HepG2 (cell line): ENCODE data around the gene B3GNT8. TPM values are rescaled to one million over a fixed set of nuclear protein-coding genes. Genes with fewer than 3 reads are reported as not detected.

Experiments
- ARID2 ChIP-seq: sonication (generic); formaldehyde crosslinking; IDR thresholded peaks from 2 replicates; pipeline ENCODE4 v1.8.1; 2022; ENCODE audit warnings: mild to moderate bottlenecking, missing genetic modification reagents, borderline replicate concordance
- ARNT ChIP-seq: fragments of 450-650 bp; IDR thresholded peaks from 2 replicates; pipeline ENCODE4 v1.6.1; 2017
- ATF1 ChIP-seq: IDR thresholded peaks from 2 replicates; pipeline ENCODE4 v1.6.1; 2016; ENCODE audit warnings: mild to moderate bottlenecking, control low read depth
- CERS6 ChIP-seq: sonication (generic); formaldehyde crosslinking; IDR thresholded peaks from 2 replicates; pipeline ENCODE4 v1.5.0; 2020; ENCODE audit warnings: missing genetic modification reagents
- ERF ChIP-seq: IDR thresholded peaks from 2 replicates; pipeline ENCODE4 v1.6.1; 2018; ENCODE audit warnings: missing biosample characterization, missing genetic modification reagents
- FOXK1 ChIP-seq: sonication (generic); formaldehyde crosslinking; IDR thresholded peaks from 2 replicates; pipeline ENCODE4 v1.4.0; 2020; ENCODE audit warnings: low read depth, missing genetic modification reagents, borderline replicate concordance
- FOXO1 ChIP-seq: sonication (generic); formaldehyde crosslinking; IDR thresholded peaks from 2 replicates; pipeline ENCODE4 v1.4.0; 2020; ENCODE audit warnings: missing genetic modification reagents
- KDM3A ChIP-seq: IDR thresholded peaks from 2 replicates; pipeline ENCODE4 v1.6.1; 2018; ENCODE audit warnings: low read depth, missing compliant biosample characterization
- KLF12 ChIP-seq: sonication (generic); formaldehyde crosslinking; IDR thresholded peaks from 2 replicates; pipeline ENCODE4 v1.4.0; 2020; ENCODE audit warnings: missing genetic modification reagents, borderline replicate concordance
- MLXIP ChIP-seq: sonication (generic); formaldehyde crosslinking; IDR thresholded peaks from 2 replicates; pipeline ENCODE4 v1.9.0; 2021; ENCODE audit warnings: missing genetic modification reagents, borderline replicate concordance
- NKX3-1 ChIP-seq: sonication (generic); formaldehyde crosslinking; IDR thresholded peaks from 2 replicates; pipeline ENCODE4 v1.5.0; 2020; ENCODE audit warnings: missing genetic modification reagents
- NR2F1 ChIP-seq, 2 experiments: fragments of 450-650 bp in 1 of 2; formaldehyde crosslinking in 1 of 2; IDR thresholded peaks; 2 replicates each; pipeline versions ENCODE4 v1.5.0 to v1.6.1; 2016 to 2020; ENCODE audit warnings: mild to moderate bottlenecking in 1 of 2, missing compliant biosample characterization in 1 of 2, missing genetic modification reagents in 1 of 2, moderate library complexity in 1 of 2
- NR3C1 ChIP-seq: sonication (generic); formaldehyde crosslinking; IDR thresholded peaks from 2 replicates; pipeline ENCODE4 v1.4.0; 2020; ENCODE audit warnings: missing genetic modification reagents
- RAD21 ChIP-seq: fragments of 450-650 bp; formaldehyde crosslinking; IDR thresholded peaks from 2 replicates; pipeline ENCODE4 v1.5.0; 2020; ENCODE audit warnings: mild to moderate bottlenecking
- TCF12 ChIP-seq, 2 experiments: fragments of 450-650 bp in 1 of 2; sonication (generic) in 1 of 2; formaldehyde crosslinking in 1 of 2; IDR thresholded peaks; 2 replicates each; pipeline versions ENCODE4 v1.6.1 to v1.8.0; 2017 to 2022; ENCODE audit warnings: antibody characterized with exemption in 1 of 2, mild to moderate bottlenecking in 1 of 2, missing genetic modification reagents in 1 of 2, moderate library complexity in 1 of 2
- TFAP4 ChIP-seq: sonication (generic); IDR thresholded peaks from 2 replicates; pipeline ENCODE4 v1.6.1; 2016; ENCODE audit warnings: low read depth, borderline replicate concordance
- ZFY ChIP-seq: sonication (generic); formaldehyde crosslinking; IDR thresholded peaks from 2 replicates; pipeline ENCODE4 v1.4.0; 2020; ENCODE audit warnings: missing genetic modification reagents
- ZNF121 ChIP-seq: sonication (generic); formaldehyde crosslinking; IDR thresholded peaks from 2 replicates; pipeline ENCODE4 v1.5.0; 2020; ENCODE audit warnings: mild to moderate bottlenecking, missing genetic modification reagents
- ZNF17 ChIP-seq: sonication (generic); formaldehyde crosslinking; IDR thresholded peaks from 2 replicates; pipeline ENCODE4 v1.5.0; 2020; ENCODE audit warnings: mild to moderate bottlenecking, missing genetic modification reagents
- ZNF564 ChIP-seq: sonication (generic); formaldehyde crosslinking; IDR thresholded peaks from 2 replicates; pipeline ENCODE4 v1.8.1; 2023; ENCODE audit warnings: mild to moderate bottlenecking, missing genetic modification reagents
- ZNF607 ChIP-seq: sonication (generic); formaldehyde crosslinking; IDR thresholded peaks from 2 replicates; pipeline ENCODE4 v1.5.1; 2020; ENCODE audit warnings: missing genetic modification reagents, mild to moderate bottlenecking, borderline replicate concordance
- ZSCAN20 ChIP-seq: sonication (generic); formaldehyde crosslinking; IDR thresholded peaks from 2 replicates; pipeline ENCODE4 v1.4.0; 2020; ENCODE audit warnings: missing genetic modification reagents, mild to moderate bottlenecking, borderline replicate concordance
- polyA plus RNA-seq, 8 experiments: library from polyadenylated mRNA; depleted of rRNA in 3 of 8; stranded (reverse) in 7 of 8; unstranded in 1 of 8; fragments of >200 nt; fragmentation: Illumina TruSeq in 4 of 8; extraction: Trizol in 4 of 8; gene quantifications; 2 replicates each; pipeline versions ENCODE4 v1.2.1 to v1.2.3, GENCODE V29; 2011 to 2016; ENCODE audit warnings: low read depth in 4 of 8, missing spikeins in 1 of 8, mixed read lengths in 1 of 8; ENCODE audit not compliant: insufficient read depth in 1 of 8
- total RNA-seq, 5 experiments: library from RNA; depleted of rRNA; stranded (reverse); fragments of >200 nt; fragmentation: Illumina TruSeq; extraction: Trizol; gene quantifications; 2 replicates each; pipeline ENCODE4 v1.2.3, GENCODE V29; 2016; ENCODE audit warnings: low read depth in 1 of 5
- TF ChIP-seq, protein P1 (sequence below): IDR thresholded peaks from 2 replicates; pipeline ENCODE4 v1.6.1; 2016; ENCODE audit warnings: mild to moderate bottlenecking, missing biosample characterization, missing genetic modification reagents
- TF ChIP-seq, protein P2 (sequence below): IDR thresholded peaks from 2 replicates; pipeline ENCODE4 v1.6.1; 2016; ENCODE audit warnings: missing compliant biosample characterization, missing genetic modification reagents, borderline replicate concordance

Gene B3GNT8
- total and polyA plus RNA-seq, 2 of the 13 experiments (the other 11 are each of a cell fraction or from before 2014, with no cell fraction given): 0.26 to 1.9 TPM

- TF ChIP-seq TFAP4 (no peak), ZNF607 (CRISPR knock-in tag) (0 out of 2 replicates have a peak, but pooled peaks have one; percentile 66), MLXIP (CRISPR knock-in tag) (no peak), KDM3A (no peak), ZNF121 (CRISPR knock-in tag) (no peak), ZFY (0 out of 2 replicates have a peak, but pooled peaks have one; percentile 40), ARID2 (CRISPR knock-in tag) (no peak), FOXK1 (peak; percentile 11; the same call in 1 of the 2 replicates), NKX3-1 (CRISPR knock-in tag) (no peak), CERS6 (no peak), NR2F1 (CRISPR knock-in tag; IDR thresholded peaks at IDR 0.05) (no peak), KLF12 (no peak; the same call in 1 of the 2 replicates), FOXO1 (CRISPR knock-in tag) (no peak), ZSCAN20 (CRISPR knock-in tag) (no peak), NR3C1 (no peak), RAD21 (CRISPR knock-in tag) (peak; percentile 28; the same call in 1 of the 2 replicates), ATF1 (CRISPR knock-in tag) (peak; percentile 84; the same call in 1 of the 2 replicates), ERF (CRISPR knock-in tag) (peak; percentile 87; the same call in 1 of the 2 replicates), TCF12 (IDR thresholded peaks at IDR 0.05) (no peak), TCF12 (CRISPR knock-in tag; IDR thresholded peaks at IDR 0.05) (no peak), ZNF564 (CRISPR knock-in tag) (no peak), ARNT (no peak), ZNF17 (no peak)
- TF ChIP-seq, protein P1, sequence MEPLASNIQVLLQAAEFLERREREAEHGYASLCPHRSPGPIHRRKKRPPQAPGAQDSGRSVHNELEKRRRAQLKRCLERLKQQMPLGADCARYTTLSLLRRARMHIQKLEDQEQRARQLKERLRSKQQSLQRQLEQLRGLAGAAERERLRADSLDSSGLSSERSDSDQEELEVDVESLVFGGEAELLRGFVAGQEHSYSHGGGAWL (CRISPR knock-in tag): peak; percentile 81; the same call in 1 of the 2 replicates
- TF ChIP-seq, protein P2, sequence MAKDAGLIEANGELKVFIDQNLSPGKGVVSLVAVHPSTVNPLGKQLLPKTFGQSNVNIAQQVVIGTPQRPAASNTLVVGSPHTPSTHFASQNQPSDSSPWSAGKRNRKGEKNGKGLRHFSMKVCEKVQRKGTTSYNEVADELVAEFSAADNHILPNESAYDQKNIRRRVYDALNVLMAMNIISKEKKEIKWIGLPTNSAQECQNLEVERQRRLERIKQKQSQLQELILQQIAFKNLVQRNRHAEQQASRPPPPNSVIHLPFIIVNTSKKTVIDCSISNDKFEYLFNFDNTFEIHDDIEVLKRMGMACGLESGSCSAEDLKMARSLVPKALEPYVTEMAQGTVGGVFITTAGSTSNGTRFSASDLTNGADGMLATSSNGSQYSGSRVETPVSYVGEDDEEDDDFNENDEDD (CRISPR knock-in tag): peak; percentile 34
Measured at GRCh38 chr19:41439441-41440222, 12.5 kb upstream of the B3GNT8 start, which contains the start of gene DMAC2 (continued).
